GM19397 (cell line): Measurements from ENCODE around the gene MYO9B.
"Not testable (repeated sequence)": the region's sequence is repeated elsewhere in the genome, so short reads cannot be mapped to it uniquely, and the experiment has no call there.

Experiments
- ATAC-seq: cut with Tn5 transposase; IDR thresholded peaks from one replicate; pipeline ENCODE4 v1.9.1; 2021; ENCODE audit warnings: mild to moderate bottlenecking, moderate library complexity; ENCODE audit not compliant: unreplicated experiment

MYO9B gene

GRCh38 chr19:17090583-17090982 is 15.0 kb downstream of the MYO9B start:
- no peak for ATAC-seq

- ATAC-seq: no peak
These were observed 16.3 kb downstream of the MYO9B start for GRCh38 chr19:17091758-17092333.

- no peak for ATAC-seq
These were observed 17.1 kb downstream of the MYO9B start for GRCh38 chr19:17092696-17093095.

GRCh38 chr19:17094694-17095093 is 19.1 kb downstream of the MYO9B start:
- not testable (repeated sequence) for ATAC-seq

- no peak for ATAC-seq
These were observed 19.8 kb downstream of the MYO9B start for GRCh38 chr19:17095141-17095919.

- no peak for ATAC-seq
These were observed 22.1 kb downstream of the MYO9B start for GRCh38 chr19:17097593-17098126.

- ATAC-seq: no peak
These were observed 22.7 kb downstream of the MYO9B start for GRCh38 chr19:17098326-17098725.

- ATAC-seq: no peak
These were observed 26.4 kb downstream of the MYO9B start for GRCh38 chr19:17101686-17102628.

GRCh38 chr19:17103177-17103576 is 27.6 kb downstream of the MYO9B start:
- no peak for ATAC-seq

- ATAC-seq: no peak
These were observed 29.1 kb downstream of the MYO9B start for GRCh38 chr19:17104679-17105078.

- no peak for ATAC-seq
These were observed 30.0 kb downstream of the MYO9B start for GRCh38 chr19:17105556-17105955.

GRCh38 chr19:17106964-17107363 is 31.4 kb downstream of the MYO9B start:
- ATAC-seq: not testable (repeated sequence)

GRCh38 chr19:17107546-17108452 is 32.2 kb downstream of the MYO9B start:
- no peak for ATAC-seq

GRCh38 chr19:17108453-17108784 is 32.8 kb downstream of the MYO9B start:
- no peak for ATAC-seq

- no peak for ATAC-seq
These were observed 33.7 kb downstream of the MYO9B start for GRCh38 chr19:17109300-17109699.

GRCh38 chr19:17109962-17110598 is 34.5 kb downstream of the MYO9B start:
- peak; percentile 48 for ATAC-seq

GRCh38 chr19:17110599-17110966 is 35.0 kb downstream of the MYO9B start:
- no peak for ATAC-seq

- ATAC-seq: no peak
These were observed 36.2 kb downstream of the MYO9B start for GRCh38 chr19:17111766-17112165.

GRCh38 chr19:17112271-17112670 is 36.7 kb downstream of the MYO9B start:
- no peak for ATAC-seq

- ATAC-seq: no peak
These were observed 37.1 kb downstream of the MYO9B start for GRCh38 chr19:17112700-17113099.
